DND-41 (cell line): ENCODE data around the gene PACSIN1.

Experiments used
- CTCF ChIP-seq: IDR thresholded peaks from 2 replicates; pipeline ENCODE4 v1.5.1; 2012; ENCODE audit warnings: borderline replicate concordance, low read length, moderate library complexity, mild to moderate bottlenecking; ENCODE audit not compliant: poor library complexity, severe bottlenecking; ENCODE audit errors: extremely low read depth
- EZH2 ChIP-seq: IDR thresholded peaks from 3 replicates; pipeline ENCODE4 v1.6.1; 2012; ENCODE audit warnings: borderline replicate concordance, low read depth, mild to moderate bottlenecking, moderate library complexity, low read length, inconsistent platforms; ENCODE audit not compliant: severe bottlenecking

- TF ChIP-seq EZH2: no peak
- TF ChIP-seq CTCF: no peak
Measured at GRCh38 chr6:34425498-34426410, 40.1 kb upstream of the PACSIN1 start, which contains the start of gene RPS10.
